Activated gamma-delta T cell (primary cell): ENCODE results near the gene EFEMP1.

Source experiments
- DNase-seq: peaks from one replicate; lab custom pipeline; 2025; lab: John Stamatoyannopoulos, UW
- total RNA-seq, 2 donors: gene quantifications; one replicate each; lab custom pipeline; 2026; lab: John Stamatoyannopoulos, UW

The EFEMP1 gene, protein sequence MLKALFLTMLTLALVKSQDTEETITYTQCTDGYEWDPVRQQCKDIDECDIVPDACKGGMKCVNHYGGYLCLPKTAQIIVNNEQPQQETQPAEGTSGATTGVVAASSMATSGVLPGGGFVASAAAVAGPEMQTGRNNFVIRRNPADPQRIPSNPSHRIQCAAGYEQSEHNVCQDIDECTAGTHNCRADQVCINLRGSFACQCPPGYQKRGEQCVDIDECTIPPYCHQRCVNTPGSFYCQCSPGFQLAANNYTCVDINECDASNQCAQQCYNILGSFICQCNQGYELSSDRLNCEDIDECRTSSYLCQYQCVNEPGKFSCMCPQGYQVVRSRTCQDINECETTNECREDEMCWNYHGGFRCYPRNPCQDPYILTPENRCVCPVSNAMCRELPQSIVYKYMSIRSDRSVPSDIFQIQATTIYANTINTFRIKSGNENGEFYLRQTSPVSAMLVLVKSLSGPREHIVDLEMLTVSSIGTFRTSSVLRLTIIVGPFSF
- total RNA-seq: 0 reads per million in 2 donors

- DNase-seq: no peak
Measured at GRCh38 chr2:55923091-55923981, at the start of gene EFEMP1. TSS of gene EFEMP1 (minus strand) at chr2:55923782. CDS start at chr2:55922440, 1,342 bp downstream.

DNA sequence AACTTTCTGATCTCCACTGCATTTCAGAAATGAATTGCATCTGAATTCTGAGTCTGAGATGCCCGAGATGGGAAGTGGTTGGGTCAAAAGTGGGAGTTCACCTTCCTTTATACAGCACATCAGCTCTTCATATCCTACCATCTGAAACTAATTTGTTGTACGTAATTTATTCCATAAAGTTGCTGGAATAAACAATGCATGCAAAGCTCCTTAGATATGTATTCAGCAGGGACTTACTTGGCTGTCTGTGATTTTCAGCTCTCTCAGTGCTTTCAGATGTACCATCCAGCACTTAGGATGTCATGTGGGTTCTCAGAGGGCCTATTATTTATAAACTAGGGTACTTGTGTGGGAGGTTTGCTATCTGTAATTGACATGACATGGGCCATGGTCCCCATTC lies 46.9 kb upstream of the EFEMP1 start:
- DNase-seq: no peak

DNA sequence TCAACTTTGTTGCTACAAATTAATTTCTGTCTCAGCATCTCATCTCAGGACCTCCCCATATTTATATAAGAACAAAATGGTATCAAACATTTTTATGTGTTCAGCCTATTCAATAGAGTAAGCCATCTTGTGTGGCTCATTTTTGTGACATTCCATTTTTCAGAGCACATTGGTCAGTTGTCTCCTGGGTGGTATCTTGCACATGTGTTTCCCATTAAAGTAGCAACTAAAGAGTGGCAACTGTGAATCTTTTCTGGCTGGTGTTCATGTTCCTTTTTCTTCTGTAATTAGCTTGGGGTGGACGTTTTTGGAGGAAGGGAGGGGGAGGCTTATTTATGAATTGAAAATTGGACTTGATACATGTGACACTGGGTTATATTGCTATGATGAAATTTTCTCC lies 45.4 kb upstream of the EFEMP1 start:
- DNase-seq: no peak

GRCh38 chr2:55966401-55967118 lies 43.0 kb upstream of the EFEMP1 start:
- no peak for DNase-seq

- no peak for DNase-seq
Measured at GRCh38 chr2:55965966-55966365, 42.4 kb upstream of the EFEMP1 start.

GRCh38 chr2:55965276-55965675 lies 41.7 kb upstream of the EFEMP1 start:
- DNase-seq: no peak

GRCh38 chr2:55962915-55963314 lies 39.3 kb upstream of the EFEMP1 start:
- DNase-seq: no peak

- DNase-seq: no peak
Measured at GRCh38 chr2:55961318-55961911, 37.8 kb upstream of the EFEMP1 start.

- DNase-seq: no peak
Measured at GRCh38 chr2:55958756-55959155, 35.2 kb upstream of the EFEMP1 start.

GRCh38 chr2:55957142-55957541 lies 33.6 kb upstream of the EFEMP1 start:
- no peak for DNase-seq

- no peak for DNase-seq
Measured at GRCh38 chr2:55954306-55955035, 30.9 kb upstream of the EFEMP1 start.

GRCh38 chr2:55952415-55952814 lies 28.8 kb upstream of the EFEMP1 start:
- DNase-seq: no peak

DNA sequence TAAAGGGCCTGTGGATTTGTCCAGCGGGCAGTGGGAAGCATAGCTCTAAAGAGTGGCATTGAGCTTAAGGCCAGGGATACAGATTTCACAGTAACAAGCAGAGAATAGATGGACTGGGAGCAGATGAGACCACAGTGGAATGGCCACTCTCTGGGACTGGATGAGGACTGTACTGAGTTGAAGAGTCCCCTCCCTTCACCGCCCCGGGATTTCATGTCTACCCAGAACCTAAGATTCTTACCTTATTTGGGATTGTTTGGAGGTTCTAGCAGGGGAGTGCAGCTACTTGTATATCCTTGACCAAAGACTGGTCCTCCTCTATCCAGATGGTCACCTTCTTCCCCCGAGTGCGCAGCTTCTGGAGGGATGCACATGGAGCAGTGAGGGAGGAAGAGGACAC lies 28.0 kb upstream of the EFEMP1 start:
- no peak for DNase-seq

GRCh38 chr2:55949613-55950012 lies 26.0 kb upstream of the EFEMP1 start:
- no peak for DNase-seq

DNA sequence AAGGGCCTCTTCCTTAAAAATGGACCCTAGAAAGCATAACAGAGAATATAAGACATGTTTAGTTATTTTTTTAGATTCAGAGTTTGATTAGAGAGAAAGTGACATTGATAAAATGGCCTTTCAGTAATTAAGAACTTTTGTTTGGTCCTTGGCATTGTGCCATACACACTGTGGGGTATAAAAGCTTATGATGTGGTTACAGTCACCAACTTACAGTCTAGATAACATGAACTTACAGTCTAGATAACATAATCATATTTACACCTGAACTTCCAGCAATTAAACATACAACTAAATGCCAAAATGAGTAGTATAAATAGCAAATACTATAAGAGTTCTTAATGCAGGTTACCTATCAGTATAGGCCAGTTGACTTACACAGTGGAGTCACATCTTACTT lies 25.6 kb upstream of the EFEMP1 start:
- no peak for DNase-seq

DNA sequence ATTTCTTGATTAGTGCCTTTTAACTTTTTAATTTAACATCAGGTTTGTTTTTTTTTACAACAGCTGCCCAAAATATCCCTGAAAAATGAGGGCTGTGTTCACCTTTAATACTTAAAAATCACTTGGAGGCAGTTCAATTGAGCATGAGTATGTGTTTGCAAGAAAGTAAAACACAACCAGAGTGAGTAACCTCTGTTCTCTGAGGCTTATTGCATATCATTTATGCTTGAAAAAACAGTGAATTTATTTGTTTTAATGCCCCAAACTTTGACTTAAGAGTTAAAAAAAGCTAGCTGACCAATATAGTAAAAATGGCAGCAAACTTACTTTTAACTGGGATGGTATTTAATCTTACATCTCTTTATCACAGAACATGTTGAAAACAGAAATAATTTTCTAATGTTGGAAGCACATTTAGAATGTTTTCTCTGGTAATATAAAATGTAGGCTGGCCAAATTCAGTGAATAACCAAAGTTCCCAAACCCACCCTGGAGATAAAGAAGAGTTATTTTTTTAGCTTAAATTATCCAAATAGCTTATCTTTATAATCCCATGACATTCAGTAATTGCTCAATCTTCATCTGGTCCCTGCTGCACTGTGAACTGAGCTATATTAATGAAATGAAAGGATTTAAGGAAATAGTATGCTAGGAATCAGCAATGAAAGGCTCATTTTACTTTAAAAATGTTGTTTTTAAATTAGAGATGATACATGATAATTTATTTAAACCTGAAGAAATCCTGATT lies 24.8 kb upstream of the EFEMP1 start:
- DNase-seq: no peak

DNA sequence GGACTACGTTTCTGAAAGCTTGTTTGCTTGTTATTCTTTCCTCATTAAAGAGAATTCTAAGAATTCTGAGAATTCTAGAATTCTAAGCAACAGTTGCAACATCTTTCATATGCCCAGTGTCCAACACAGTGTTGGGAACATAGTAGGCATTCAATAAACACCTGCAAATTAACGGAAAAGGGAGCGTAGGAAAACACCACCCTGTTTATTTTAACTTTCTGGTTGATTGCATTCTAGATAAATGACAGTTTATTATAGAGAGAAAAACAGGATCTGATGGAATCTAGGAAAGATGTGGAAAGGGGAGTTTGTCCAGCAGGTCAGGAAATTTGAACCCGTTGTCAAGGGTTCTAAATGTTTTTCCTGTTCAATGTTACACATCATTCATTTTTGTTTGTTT lies 24.2 kb upstream of the EFEMP1 start:
- DNase-seq: no peak

- no peak for DNase-seq
Measured at GRCh38 chr2:55946793-55947192, 23.2 kb upstream of the EFEMP1 start.

GRCh38 chr2:55943466-55943865 lies 19.9 kb upstream of the EFEMP1 start:
- DNase-seq: no peak

GRCh38 chr2:55936351-55936750 lies 12.8 kb upstream of the EFEMP1 start:
- DNase-seq: no peak
